BE2C (cell line): Measurements from ENCODE around the gene CRTC3.

ENCODE experiments used
- DNase-seq: peaks from one replicate; pipeline ENCODE4 v3.0.0-alpha.2; 2020
- H3K27me3 ChIP-seq: fragments of 250-450 bp; sonication (Bioruptor Pico); 2 replicates; pipeline ENCODE4 v1.5.1; 2020; ENCODE audit warnings: mild to moderate bottlenecking
- H3K36me3 ChIP-seq: fragments of 250-450 bp; sonication (Bioruptor Pico); 2 replicates; pipeline ENCODE4 v1.5.1; 2020; ENCODE audit warnings: mild to moderate bottlenecking
- H3K4me1 ChIP-seq: fragments of 250-450 bp; sonication (Bioruptor Pico); 2 replicates; pipeline ENCODE4 v1.5.1; 2020
- H3K4me3 ChIP-seq: 2 replicates; pipeline ENCODE4 v1.5.1; 2011; ENCODE audit warnings: low read depth, low read length
- H3K9me3 ChIP-seq: fragments of 250-450 bp; sonication (Bioruptor Pico); 2 replicates; pipeline ENCODE4 v1.5.1; 2020
- CTCF ChIP-seq: IDR thresholded peaks from 2 replicates; pipeline ENCODE4 v1.5.1; 2012; ENCODE audit warnings: mild to moderate bottlenecking, low read depth, low read length

The CRTC3 gene

GRCh38 chr15:90641581-90642463 lies 112.1 kb downstream of the CRTC3 start:
- DNase-seq: no peak
- no peaks in the 10 kb centered on the region for H3K9me3 ChIP-seq
- no peak overlapping the region for H3K4me3 ChIP-seq
- no peak for TF ChIP-seq CTCF
- H3K27me3 ChIP-seq: no peaks in the 10 kb centered on the region
- no peaks in the 10 kb centered on the region for H3K4me1 ChIP-seq
- peaks cover 10% of the 10 kb centered on the region for H3K36me3 ChIP-seq

GRCh38 chr15:90642464-90643300 lies 113.0 kb downstream of the CRTC3 start:
- H3K9me3 ChIP-seq: no peaks in the 10 kb centered on the region
- no peaks in the 10 kb centered on the region for H3K27me3 ChIP-seq
- TF ChIP-seq CTCF: 0 out of 2 replicates have a peak, but pooled peaks have one; percentile 12
- no peak overlapping the region for H3K4me3 ChIP-seq
- no peaks in the 10 kb centered on the region for H3K4me1 ChIP-seq
- no peak for DNase-seq
- H3K36me3 ChIP-seq: peaks cover 10% of the 10 kb centered on the region

GRCh38 chr15:90643301-90643632 lies 113.5 kb downstream of the CRTC3 start:
- peaks cover 10% of the 10 kb centered on the region for H3K36me3 ChIP-seq
- no peak for TF ChIP-seq CTCF

GRCh38 chr15:90644526-90644925 lies 114.8 kb downstream of the CRTC3 start:
- no peak for DNase-seq
- peaks cover 3% of the 10 kb centered on the region for H3K4me1 ChIP-seq
- peaks cover 10% of the 10 kb centered on the region for H3K36me3 ChIP-seq
- TF ChIP-seq CTCF: no peak
- H3K9me3 ChIP-seq: no peaks in the 10 kb centered on the region
- no peak overlapping the region for H3K4me3 ChIP-seq
- H3K27me3 ChIP-seq: no peaks in the 10 kb centered on the region

More at GRCh38 chr15:90643301-90643632, 113.5 kb downstream of the CRTC3 start:
- H3K4me1 ChIP-seq: peaks cover 2% of the 10 kb centered on the region
- no peak overlapping the region for H3K4me3 ChIP-seq
- DNase-seq: no peak
- H3K27me3 ChIP-seq: no peaks in the 10 kb centered on the region
- no peaks in the 10 kb centered on the region for H3K9me3 ChIP-seq

GRCh38 chr15:90644952-90645725 lies 115.4 kb downstream of the CRTC3 start:
- Histone ChIP-seq H3K4me3 (no peak overlapping the region), H3K9me3 (no peaks in the 10 kb centered on the region), H3K36me3 (peaks cover 10% of the 10 kb centered on the region), H3K4me1 (peaks cover 3% of the 10 kb centered on the region), H3K27me3 (no peaks in the 10 kb centered on the region)
- no peak for TF ChIP-seq CTCF
- DNase-seq: no peak
